HCT116 (cell line): Measurements from ENCODE around the gene MAP2K5. TPM values are rescaled to one million over a fixed set of nuclear protein-coding genes. Genes with fewer than 3 reads are reported as not detected.

Source experiments
- ATAC-seq: fragments of 200-7000 bp; cut with Tn5 transposase; 2 replicates; pipeline ENCODE4 v1.9.1; 2020; ENCODE audit warnings: mild to moderate bottlenecking, moderate library complexity
- BruUV-seq: library from RNA; stranded (reverse); fragments of 400-500 nt; replicated peaks from 2 replicates; lab custom pipeline; 2021; lab: Mats Ljungman, UMichigan
- CTCF ChIA-PET: fragments of 300-600 bp; sonication (Branson Sonifier 250); formaldehyde crosslinking; loops from one replicate; lab custom pipeline; 2021; ENCODE audit warnings: antibody characterized with exemption; lab: Charles Lee
- POLR2A ChIA-PET: fragments of 300-600, 350-600 bp; sonication (Branson Sonifier 250); formaldehyde crosslinking; loops from one replicate; lab custom pipeline; 2021; ENCODE audit warnings: antibody characterized with exemption; lab: Charles Lee
- RAD21 ChIA-PET, 2 experiments: fragments of 300-600 bp; sonication (Branson Sonifier 250); formaldehyde crosslinking; loops; one replicate each; lab custom pipeline; 2023; ENCODE audit warnings: low total read pairs in 2 of 2; ENCODE audit not compliant: uncharacterized antibody in 2 of 2, unreplicated experiment in 2 of 2, low non-redundant PET in 1 of 2; lab: Charles Lee
- DNase-seq: peaks from one replicate; pipeline ENCODE4 v3.0.0-alpha.2; 2010; ENCODE audit warnings: low read depth, low spot score
- H2AFZ ChIP-seq: fragments of 200-600 bp; shearing (Covaris generic), sonication (generic); 2 replicates; pipeline ENCODE4 v1.6.1; 2017; ENCODE audit warnings: low read depth, mixed run types, mixed read lengths, antibody characterized with exemption, low read length; ENCODE audit not compliant: poor library complexity, severe bottlenecking
- H3K27ac ChIP-seq: 2 replicates; pipeline ENCODE4 v1.5.1; 2012; ENCODE audit warnings: low read depth, low read length
- H3K27me3 ChIP-seq: fragments of 200-600 bp; sonication (generic); 2 replicates; pipeline ENCODE4 v1.6.1; 2016; ENCODE audit warnings: mixed run types, low read length, mixed read lengths; ENCODE audit not compliant: insufficient read depth
- H3K36me3 ChIP-seq, 2 experiments: fragments of 200-500 bp in 1 of 2; fragments of 200-600 bp in 1 of 2; sonication (Bioruptor generic) in 1 of 2; sonication (generic) in 1 of 2; 2 replicates each; pipeline versions ENCODE4 v1.5.1 to v1.6.1; 2014 to 2016; ENCODE audit warnings: low read length in 2 of 2, inconsistent platforms in 1 of 2, mixed read lengths in 1 of 2, mixed run types in 1 of 2; ENCODE audit not compliant: insufficient read depth in 2 of 2, control insufficient read depth in 1 of 2
- H3K4me1 ChIP-seq, 2 experiments: fragments of 200-600 bp in 1 of 2; sonication (generic) in 1 of 2; 2 replicates each; pipeline versions ENCODE4 v1.5.1 to v1.6.1; 2012 to 2017; ENCODE audit warnings: low read length in 2 of 2, inconsistent platforms in 1 of 2, mild to moderate bottlenecking in 1 of 2, mixed read lengths in 1 of 2, mixed run types in 1 of 2, moderate library complexity in 1 of 2; ENCODE audit not compliant: insufficient read depth in 2 of 2, control insufficient read depth in 1 of 2
- H3K4me2 ChIP-seq: fragments of 200-600 bp; sonication (generic); 2 replicates; pipeline ENCODE4 v1.6.1; 2017; ENCODE audit warnings: mixed run types, low read length, mixed read lengths
- H3K4me3 ChIP-seq, 2 experiments: fragments of 200-600 bp in 1 of 2; sonication (generic) in 1 of 2; replicated peaks in 1 of 2; 2 replicates each; pipeline ENCODE4 v1.5.1; 2011 to 2016; ENCODE audit warnings: low read length in 2 of 2, control low read depth in 1 of 2, low read depth in 1 of 2, mild to moderate bottlenecking in 1 of 2, mixed read lengths in 1 of 2, mixed run types in 1 of 2
- H3K79me2 ChIP-seq: fragments of 200-600 bp; sonication (generic); 2 replicates; pipeline ENCODE4 v1.6.1; 2017; ENCODE audit warnings: mild to moderate bottlenecking, mixed run types, low read length, moderate library complexity, mixed read lengths; ENCODE audit not compliant: insufficient read depth
- H3K9ac ChIP-seq: fragments of 200-600 bp; sonication (generic); 2 replicates; pipeline ENCODE4 v1.6.1; 2016; ENCODE audit warnings: low read length, mixed read lengths
- H3K9me2 ChIP-seq: fragments of 200-600 bp; sonication (generic), shearing (Covaris generic); 2 replicates; pipeline ENCODE4 v1.6.1; 2017; ENCODE audit warnings: mixed run types, mild to moderate bottlenecking, moderate library complexity; ENCODE audit not compliant: insufficient read depth
- H3K9me3 ChIP-seq, 2 experiments: fragments of 200-500 bp in 1 of 2; fragments of 200-600 bp in 1 of 2; sonication (Bioruptor generic) in 1 of 2; sonication (generic) in 1 of 2; 2 replicates each; pipeline ENCODE4 v1.6.1; 2014 to 2017; ENCODE audit warnings: low read length in 2 of 2, mixed read lengths in 2 of 2, inconsistent platforms in 1 of 2, low read depth in 1 of 2, mild to moderate bottlenecking in 1 of 2, mixed run types in 1 of 2, moderate library complexity in 1 of 2; ENCODE audit not compliant: control insufficient read depth in 1 of 2, insufficient read depth in 1 of 2
- H4K20me1 ChIP-seq: fragments of 200-600 bp; sonication (generic), shearing (Covaris generic); 2 replicates; pipeline ENCODE4 v1.6.1; 2017; ENCODE audit warnings: mixed run types, mild to moderate bottlenecking, moderate library complexity; ENCODE audit not compliant: insufficient read depth
- CBX3 ChIP-seq: IDR thresholded peaks from 2 replicates; pipeline ENCODE4 v1.6.1; 2012; ENCODE audit warnings: low read depth
- CEBPB ChIP-seq: IDR thresholded peaks from 2 replicates; pipeline ENCODE4 v1.6.1; 2012; ENCODE audit warnings: low read depth
- ELF1 ChIP-seq: IDR thresholded peaks from 2 replicates; pipeline ENCODE4 v1.6.1; 2012; ENCODE audit warnings: low read depth, borderline replicate concordance
- POLR2AphosphoS5 ChIP-seq: IDR thresholded peaks from 2 replicates; pipeline ENCODE4 v1.6.1; 2011; ENCODE audit warnings: mild to moderate bottlenecking, low read depth, low read length, moderate library complexity
- REST ChIP-seq: IDR thresholded peaks from 2 replicates; pipeline ENCODE4 v1.6.1; 2012; ENCODE audit warnings: low read depth
- SIN3A ChIP-seq: IDR thresholded peaks from 2 replicates; pipeline ENCODE4 v1.6.1; 2012; ENCODE audit warnings: low read depth
- YY1 ChIP-seq: IDR thresholded peaks from 2 replicates; pipeline ENCODE4 v1.6.1; 2011; ENCODE audit warnings: low read length, low read depth, moderate library complexity, mild to moderate bottlenecking; ENCODE audit not compliant: insufficient replicate concordance; ENCODE audit errors: extremely low read depth
- ZBTB33 ChIP-seq: IDR thresholded peaks from 2 replicates; pipeline ENCODE4 v1.6.1; 2011; ENCODE audit warnings: mild to moderate bottlenecking, low read length, moderate library complexity; ENCODE audit not compliant: insufficient replicate concordance; ENCODE audit errors: extremely low read depth
- ZNF274 ChIP-seq: fragments of 200-500 bp; sonication (Bioruptor generic); IDR thresholded peaks from 2 replicates; pipeline ENCODE4 v1.6.1; 2014; ENCODE audit warnings: mild to moderate bottlenecking, low read depth, low read length, inconsistent platforms
- intact Hi-C: fragments of 100-400 bp; cut with micrococcal nuclease; formaldehyde crosslinking; loops from 2 replicates; pipeline ENCODE4 v1.10.0; 2022
- total RNA-seq: library from RNA; stranded (reverse); gene quantifications from one replicate; pipeline ENCODE4 v1.2.1, GENCODE V29; 2021; ENCODE audit not compliant: unreplicated experiment

The MAP2K5 gene
- total RNA-seq, 1 experiment from 2014 or later, result 15.6 TPM

- TF ChIP-seq REST (no peak), CBX3 (no peak), ELF1 (no peak), ZBTB33 (no peak)
- TF ChIP-seq, all 23 proteins: peak for 0
Observed at GRCh38 chr15:67736810-67737209, 194.3 kb downstream of the MAP2K5 start (continued).

- Histone ChIP-seq H3K9ac (no peak overlapping the region), H3K9me3 (no peaks in the 10 kb centered on the region), H3K27ac (no peak overlapping the region), H3K4me1 (no peaks in the 10 kb centered on the region), H3K27me3 (no peaks in the 10 kb centered on the region), H3K4me3 (no peak overlapping the region), H3K4me2 (no peak overlapping the region), H2AFZ (no peak overlapping the region), H3K36me3 (no peaks in the 10 kb centered on the region), H3K79me2 (no peaks in the 10 kb centered on the region), H3K9me2 (no peaks in the 10 kb centered on the region), H4K20me1 (no peaks in the 10 kb centered on the region)
- ChIA-PET POLR2A (no interaction called here), CTCF (no interaction called here), RAD21 (no interaction called here)
- no peak for DNase-seq
- no TSS peak for BruUV-seq
- TF ChIP-seq CEBPB (no peak), ZNF274 (no peak), POLR2AphosphoS5 (no peak), YY1 (no peak), SIN3A (no peak), ELF1 (no peak)
- no peak for ATAC-seq
- intact Hi-C loops, result no loop called here
Observed at GRCh38 chr15:67738056-67738455, 195.6 kb downstream of the MAP2K5 start.
